Left forelimb (tissue), 1 donor: ENCODE measurements around the gene FMNL2.

ENCODE experiments used
- DNase-seq: peaks from one replicate; pipeline ENCODE4 v3.0.0-alpha.2; 2018; ENCODE audit warnings: low spot score

FMNL2 gene

GRCh38 chr2:152449578-152449977 is 114.6 kb downstream of the FMNL2 start:
- no peak for DNase-seq

GRCh38 chr2:152450176-152450575 is 115.2 kb downstream of the FMNL2 start:
- no peak for DNase-seq

GRCh38 chr2:152452256-152452973 is 117.4 kb downstream of the FMNL2 start:
- DNase-seq, result no peak

- DNase-seq, result no peak
These were observed 118.3 kb downstream of the FMNL2 start for GRCh38 chr2:152453129-152453911.

GRCh38 chr2:152454371-152454770 is 119.4 kb downstream of the FMNL2 start:
- DNase-seq, result no peak

- no peak for DNase-seq
These were observed 120.0 kb downstream of the FMNL2 start for GRCh38 chr2:152454960-152455359.

GRCh38 chr2:152455738-152456137 is 120.8 kb downstream of the FMNL2 start:
- DNase-seq, result no peak

GRCh38 chr2:152456262-152456661 is 121.3 kb downstream of the FMNL2 start:
- DNase-seq, result no peak

- no peak for DNase-seq
These were observed 123.5 kb downstream of the FMNL2 start for GRCh38 chr2:152458441-152458940.

- no peak for DNase-seq
These were observed 124.1 kb downstream of the FMNL2 start for GRCh38 chr2:152459091-152459490.

GRCh38 chr2:152460567-152460966 is 125.6 kb downstream of the FMNL2 start:
- no peak for DNase-seq

- no peak for DNase-seq
These were observed 127.1 kb downstream of the FMNL2 start for GRCh38 chr2:152462120-152462519.

- no peak for DNase-seq
These were observed 127.8 kb downstream of the FMNL2 start for GRCh38 chr2:152462779-152463178.

- DNase-seq, result no peak
These were observed 130.0 kb downstream of the FMNL2 start for GRCh38 chr2:152464851-152465470.

- DNase-seq, result no peak
These were observed 130.6 kb downstream of the FMNL2 start for GRCh38 chr2:152465541-152465940.

- DNase-seq, result no peak
These were observed 131.1 kb downstream of the FMNL2 start for GRCh38 chr2:152466041-152466440.

- DNase-seq, result no peak
These were observed 132.2 kb downstream of the FMNL2 start for GRCh38 chr2:152466980-152467676.

GRCh38 chr2:152467677-152468410 is 132.9 kb downstream of the FMNL2 start:
- no peak for DNase-seq

GRCh38 chr2:152468899-152469692 is 134.1 kb downstream of the FMNL2 start:
- no peak for DNase-seq
